ENCODE measurements around the gene TFB2M.
A peak's percentile ranks its signal among the peaks of the same experiment; 100 is the strongest.
"Not testable (repeated sequence)": the region's sequence is repeated elsewhere in the genome, so short reads cannot be mapped to it uniquely, and the experiment has no call there.

The TFB2M gene

GRCh38 chr1:246591047-246591446, 25.0 kb upstream of the TFB2M start:
- H3K4me3 Mint-ChIP-seq = peak overlapping the region in 1 of 2 donors; percentile 51
- no peak for DNase-seq
- H3K27me3 Mint-ChIP-seq = no peaks in the 10 kb centered on the region

GRCh38 chr1:246589919-246590318, 23.9 kb upstream of the TFB2M start:
- peaks cover 34% of the 10 kb centered on the region for H3K4me1 Mint-ChIP-seq
- H3K27ac Mint-ChIP-seq, H3K4me3 Mint-ChIP-seq, H3K27me3 Mint-ChIP-seq, ATAC-seq, H3K9me3 Mint-ChIP-seq, DNase-seq: not testable (repeated sequence)

More at GRCh38 chr1:246591047-246591446, 25.0 kb upstream of the TFB2M start:
- peak; percentile 62 for ATAC-seq
- no peaks in the 10 kb centered on the region for H3K9me3 Mint-ChIP-seq
- peak overlapping the region in 1 of 2 donors; percentile 15 for H3K27ac Mint-ChIP-seq
- H3K4me1 Mint-ChIP-seq = peaks cover 37% of the 10 kb centered on the region

DNA sequence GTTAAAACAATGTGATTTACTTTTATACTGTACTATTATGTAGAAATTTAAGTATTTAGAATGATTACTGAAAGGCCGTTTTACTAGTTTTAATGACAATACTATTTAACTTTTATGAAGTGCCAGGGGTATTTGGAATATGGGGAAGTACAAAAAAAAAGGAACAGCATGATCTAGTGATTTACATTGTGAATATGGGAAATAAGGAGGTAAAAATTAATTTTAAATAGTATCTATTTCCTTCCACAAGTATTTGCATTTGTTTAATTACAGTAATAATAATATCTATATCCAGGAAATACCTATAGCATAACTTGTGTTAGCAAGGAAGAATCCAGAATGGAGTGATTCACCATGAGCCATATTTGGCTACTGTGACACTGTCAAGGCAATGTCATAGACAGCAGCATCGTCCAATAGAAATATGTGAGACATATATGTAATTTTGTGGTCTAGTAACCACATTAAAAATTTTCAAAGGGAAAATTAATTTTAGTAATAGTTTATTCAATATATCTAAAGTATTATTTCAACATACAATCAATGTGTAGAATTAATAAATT, 22.2 kb upstream of the TFB2M start:
- Mint-ChIP-seq H3K9me3 (no peaks in the 10 kb centered on the region), H3K27me3 (no peaks in the 10 kb centered on the region), H3K27ac (no peak overlapping the region), H3K4me1 (peaks cover 51% of the 10 kb centered on the region), H3K4me3 (no peak overlapping the region)
- DNase-seq = no peak
- ATAC-seq = no peak

DNA sequence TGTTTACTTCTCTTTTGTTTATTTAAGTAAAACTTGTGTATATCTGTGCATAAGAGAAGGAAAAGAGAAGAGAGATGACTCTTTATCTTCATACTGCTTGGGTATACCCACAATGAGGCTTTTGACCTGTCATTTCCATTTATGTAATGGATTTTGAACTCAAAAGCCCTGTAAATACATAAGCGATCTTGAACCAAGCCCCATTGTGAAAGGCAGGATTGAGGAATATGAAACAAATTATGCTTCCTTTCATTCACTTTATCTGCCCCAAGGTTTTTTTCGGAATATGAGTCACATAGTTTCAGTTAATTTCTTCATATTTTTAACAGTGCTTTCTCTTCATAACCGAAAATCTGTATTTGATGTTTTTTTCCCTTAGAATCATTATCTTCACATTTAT, 21.5 kb upstream of the TFB2M start:
- Mint-ChIP-seq H3K27ac (peak overlapping the region in 1 of 2 donors; percentile 11), H3K4me3 (peak overlapping the region in 1 of 2 donors; percentile 6), H3K9me3 (no peaks in the 10 kb centered on the region), H3K27me3 (no peaks in the 10 kb centered on the region), H3K4me1 (peaks cover 57% of the 10 kb centered on the region)
- no peak for DNase-seq
- peak; percentile 27 for ATAC-seq

DNA sequence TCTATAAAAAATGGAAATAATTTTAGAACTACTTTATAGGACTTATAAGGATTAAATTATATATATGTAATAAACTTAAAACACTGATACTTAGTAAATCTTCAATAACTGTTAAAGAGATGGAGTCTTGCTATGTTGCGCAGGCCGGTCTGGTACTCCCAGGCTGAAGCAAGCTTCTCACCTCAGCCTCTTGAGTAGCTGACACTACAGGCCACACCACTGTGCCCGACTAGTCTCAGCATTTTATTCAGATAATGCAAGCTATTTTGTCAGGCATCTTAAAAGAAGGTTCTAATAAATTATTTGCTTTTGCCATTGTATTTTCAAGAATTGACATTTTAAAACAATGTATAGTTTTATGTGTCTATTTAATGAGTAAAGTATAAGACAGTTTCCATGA, 21.0 kb upstream of the TFB2M start:
- H3K27me3 Mint-ChIP-seq = no peaks in the 10 kb centered on the region
- no peak overlapping the region for H3K4me3 Mint-ChIP-seq
- DNase-seq (no peak), ATAC-seq (no peak)
- no peaks in the 10 kb centered on the region for H3K9me3 Mint-ChIP-seq
- H3K4me1 Mint-ChIP-seq = peaks cover 60% of the 10 kb centered on the region
- H3K27ac Mint-ChIP-seq = no peak overlapping the region

DNA sequence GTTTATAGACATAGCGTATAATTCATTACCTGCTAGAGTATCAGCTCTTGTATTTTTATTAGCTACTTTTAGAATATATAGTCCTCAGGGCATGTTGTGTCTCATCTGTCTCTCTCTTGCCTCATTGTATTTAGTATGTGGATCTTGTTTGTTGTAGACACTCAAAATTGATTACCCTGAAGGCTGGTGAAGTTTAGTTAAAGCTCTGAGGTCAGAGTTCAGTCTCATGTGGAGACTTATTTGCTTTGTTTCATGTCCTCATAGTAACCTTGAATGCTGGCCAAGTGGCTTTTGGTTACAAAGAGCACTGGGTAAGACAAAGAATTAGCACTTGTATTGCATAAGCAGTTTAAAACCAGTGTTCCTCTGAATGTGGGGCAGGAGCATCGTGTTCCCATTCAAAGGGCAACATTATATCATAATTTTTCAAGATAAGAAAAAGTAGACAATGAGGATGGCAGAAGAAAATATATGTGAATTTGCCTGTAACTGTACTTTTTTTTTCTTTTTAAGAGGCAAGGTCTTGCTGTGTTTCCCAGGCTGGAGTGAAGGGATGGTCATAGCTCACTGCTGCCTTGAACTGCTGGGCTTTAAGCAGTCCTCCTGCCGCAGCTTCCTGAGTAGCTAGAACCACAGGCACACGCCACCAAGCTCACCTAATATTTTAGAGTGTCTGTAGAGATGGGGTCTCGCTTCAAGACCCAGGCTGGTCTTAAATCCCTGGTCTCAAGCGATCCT, 17.6 kb upstream of the TFB2M start:
- H3K4me1 Mint-ChIP-seq = peaks cover 55% of the 10 kb centered on the region
- no peak overlapping the region for H3K27ac Mint-ChIP-seq
- H3K9me3 Mint-ChIP-seq = no peaks in the 10 kb centered on the region
- DNase-seq (no peak), ATAC-seq (no peak)
- no peaks in the 10 kb centered on the region for H3K27me3 Mint-ChIP-seq
- no peak overlapping the region for H3K4me3 Mint-ChIP-seq

DNA sequence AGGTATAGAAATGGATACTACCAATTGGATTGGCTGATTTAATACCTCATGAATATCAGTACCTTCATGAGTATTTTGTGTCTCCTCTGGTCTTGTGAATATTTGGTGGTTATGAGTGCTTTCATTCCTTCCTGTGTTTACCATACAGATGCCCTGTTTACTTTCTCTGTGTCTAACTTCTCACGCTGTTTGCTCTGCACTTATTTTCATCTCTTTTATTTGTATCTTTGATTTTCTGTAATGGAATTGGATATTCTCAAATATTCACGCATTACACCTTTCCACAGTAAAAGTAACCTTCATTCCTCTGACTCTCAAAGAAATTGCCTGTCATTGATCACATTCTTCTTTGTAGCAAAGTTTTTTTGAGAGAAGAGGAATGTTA, 17.0 kb upstream of the TFB2M start:
- Mint-ChIP-seq H3K9me3 (no peaks in the 10 kb centered on the region), H3K4me1 (peaks cover 60% of the 10 kb centered on the region), H3K27me3 (no peaks in the 10 kb centered on the region), H3K4me3 (no peak overlapping the region), H3K27ac (no peak overlapping the region)
- DNase-seq (no peak), ATAC-seq (no peak)

DNA sequence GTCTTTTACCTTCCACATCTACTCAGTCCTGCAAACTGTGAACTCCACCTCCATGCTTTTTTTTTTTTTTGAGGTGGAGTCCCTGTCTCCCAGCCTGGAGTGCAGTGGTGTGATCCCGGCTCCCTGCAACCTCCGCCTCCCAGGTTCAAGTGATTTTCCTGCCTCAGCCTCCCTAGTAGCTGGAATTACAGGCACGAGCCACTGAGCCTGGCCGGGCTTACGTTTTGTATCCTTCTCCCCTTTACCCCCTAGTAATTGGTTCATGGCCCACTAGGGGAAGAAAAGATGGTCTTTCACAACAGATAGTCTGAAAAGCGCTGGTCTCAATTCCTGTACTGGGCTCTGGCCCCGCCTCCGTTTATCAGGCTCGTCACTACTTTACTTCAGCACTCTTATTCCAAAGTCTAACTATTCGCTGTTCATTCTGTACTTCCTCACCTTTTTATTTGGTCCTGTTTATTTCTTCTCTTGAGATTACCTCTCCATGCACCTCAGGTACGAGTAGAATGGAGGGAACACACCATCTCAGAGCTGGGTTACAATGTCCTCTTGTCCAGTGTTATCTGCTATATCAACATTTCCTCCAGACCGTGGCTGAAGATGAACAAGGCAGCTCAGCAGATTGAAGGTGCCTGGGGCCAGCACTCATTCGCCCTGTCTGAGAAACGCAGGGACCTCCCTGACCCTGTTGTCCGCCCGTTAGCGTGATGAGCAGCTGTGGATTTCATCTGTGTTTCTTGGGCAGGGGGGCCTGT, 16.4 kb upstream of the TFB2M start:
- Mint-ChIP-seq H3K27ac (no peak overlapping the region), H3K27me3 (no peaks in the 10 kb centered on the region), H3K4me3 (no peak overlapping the region), H3K4me1 (peaks cover 60% of the 10 kb centered on the region), H3K9me3 (no peaks in the 10 kb centered on the region)
- DNase-seq (no peak), ATAC-seq (no peak)

- ATAC-seq (no peak), DNase-seq (no peak)
- Mint-ChIP-seq H3K4me1 (peaks cover 74% of the 10 kb centered on the region), H3K27ac (no peak overlapping the region), H3K4me3 (no peak overlapping the region), H3K9me3 (no peaks in the 10 kb centered on the region), H3K27me3 (no peaks in the 10 kb centered on the region)
Measured at GRCh38 chr1:246580497-246581370, 14.7 kb upstream of the TFB2M start.

GRCh38 chr1:246579818-246580217, 13.8 kb upstream of the TFB2M start:
- ATAC-seq (no peak), DNase-seq (no peak)
- no peaks in the 10 kb centered on the region for H3K27me3 Mint-ChIP-seq
- H3K4me1 Mint-ChIP-seq = peaks cover 76% of the 10 kb centered on the region
- H3K4me3 Mint-ChIP-seq = no peak overlapping the region
- H3K27ac Mint-ChIP-seq = no peak overlapping the region
- no peaks in the 10 kb centered on the region for H3K9me3 Mint-ChIP-seq

GRCh38 chr1:246577720-246578106, 11.7 kb upstream of the TFB2M start:
- Mint-ChIP-seq H3K27me3 (no peaks in the 10 kb centered on the region), H3K4me3 (peak overlapping the region; percentile 34 to 72), H3K9me3 (no peaks in the 10 kb centered on the region), H3K27ac (peak overlapping the region; percentile 55 to 91), H3K4me1 (peaks cover 67% of the 10 kb centered on the region)
- DNase-seq (no peak), ATAC-seq (no peak)

DNA sequence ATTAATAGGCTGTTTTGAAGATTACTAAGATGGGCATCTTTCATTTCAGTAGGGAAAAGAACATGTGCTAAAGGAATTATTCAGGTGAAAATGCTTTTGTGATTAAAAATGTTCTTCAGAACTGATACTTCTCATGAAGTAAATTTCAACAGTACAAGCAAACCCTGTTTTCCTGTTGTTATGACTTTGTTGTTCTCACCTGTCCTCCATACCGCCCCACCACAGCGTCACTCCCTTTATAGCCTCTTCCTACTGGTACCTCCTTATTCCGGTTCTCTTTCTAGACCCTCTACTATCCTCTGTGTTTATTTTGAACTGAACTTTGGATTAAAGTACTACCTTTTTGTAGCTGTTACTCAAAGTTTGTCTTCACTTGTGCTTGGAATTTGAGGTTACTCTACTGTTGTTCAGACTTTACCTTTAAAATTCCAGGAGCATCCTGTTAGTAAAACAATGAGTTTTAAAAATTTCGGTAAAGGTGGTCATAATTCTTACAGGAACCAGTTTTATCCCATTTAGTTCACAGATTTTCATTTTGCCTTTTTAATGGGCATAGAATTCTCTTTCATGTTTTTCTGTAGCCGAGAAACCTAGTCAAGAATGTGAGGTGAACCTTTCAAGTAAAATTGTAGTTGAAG, 11.1 kb upstream of the TFB2M start:
- H3K4me1 Mint-ChIP-seq = peaks cover 62% of the 10 kb centered on the region
- DNase-seq (no peak), ATAC-seq (no peak)
- peak overlapping the region; percentile 64 to 72 for H3K4me3 Mint-ChIP-seq
- no peaks in the 10 kb centered on the region for H3K9me3 Mint-ChIP-seq
- H3K27ac Mint-ChIP-seq = peak overlapping the region; percentile 50 to 79
- no peaks in the 10 kb centered on the region for H3K27me3 Mint-ChIP-seq

GRCh38 chr1:246576709-246577032, 10.6 kb upstream of the TFB2M start:
- DNase-seq (no peak), ATAC-seq (no peak)
- Mint-ChIP-seq H3K27me3 (no peaks in the 10 kb centered on the region), H3K27ac (peak overlapping the region in 1 of 2 donors; percentile 33), H3K4me3 (peak overlapping the region; percentile 62 to 72), H3K9me3 (no peaks in the 10 kb centered on the region), H3K4me1 (peaks cover 64% of the 10 kb centered on the region)

- Mint-ChIP-seq H3K4me3 (peak overlapping the region in 1 of 2 donors; percentile 62), H3K4me1 (peaks cover 67% of the 10 kb centered on the region), H3K27me3 (no peaks in the 10 kb centered on the region), H3K9me3 (no peaks in the 10 kb centered on the region), H3K27ac (peak overlapping the region in 1 of 2 donors; percentile 7)
- DNase-seq (no peak), ATAC-seq (no peak)
Measured at GRCh38 chr1:246573491-246573890, 7.4 kb upstream of the TFB2M start.

- no peak for ATAC-seq
- H3K27ac Mint-ChIP-seq = peak overlapping the region; percentile 46
- DNase-seq = no peak
- H3K4me1 Mint-ChIP-seq = peaks cover 67% of the 10 kb centered on the region
- H3K9me3 Mint-ChIP-seq = no peaks in the 10 kb centered on the region
- no peaks in the 10 kb centered on the region for H3K27me3 Mint-ChIP-seq
- H3K4me3 Mint-ChIP-seq = peak overlapping the region; percentile 56 to 62
Measured at GRCh38 chr1:246572785-246573184, 6.7 kb upstream of the TFB2M start.
